Nephron progenitor cell (in vitro differentiated cells): ENCODE data around the gene PTGDR.

Experiments used
- DNase-seq: peaks from one replicate; pipeline ENCODE4 v3.0.0; 2021
- H3K27ac Mint-ChIP-seq: 2 replicates; pipeline ENCODE4 v1.8.0; 2021; ENCODE audit warnings: mild to moderate bottlenecking, moderate library complexity, mixed read lengths
- H3K27me3 Mint-ChIP-seq: 2 replicates; pipeline ENCODE4 v1.8.0; 2021; ENCODE audit warnings: mild to moderate bottlenecking, low read depth, mixed read lengths; ENCODE audit not compliant: poor library complexity
- H3K36me3 Mint-ChIP-seq: 2 replicates; pipeline ENCODE4 v1.8.0; 2021; ENCODE audit warnings: low read depth, mixed read lengths
- H3K4me1 Mint-ChIP-seq: 2 replicates; pipeline ENCODE4 v1.8.0; 2021; ENCODE audit warnings: mixed read lengths
- H3K4me3 Mint-ChIP-seq: 2 replicates; pipeline ENCODE4 v1.8.0; 2021; ENCODE audit warnings: mild to moderate bottlenecking, moderate library complexity, mixed read lengths
- H3K9me3 Mint-ChIP-seq: 2 replicates; pipeline ENCODE4 v1.8.0; 2021; ENCODE audit warnings: mild to moderate bottlenecking, moderate library complexity, mixed read lengths
- TF ChIP-seq, protein P1 (sequence below): fragments of 200-600 bp; sonication (generic); IDR thresholded peaks from 2 replicates; pipeline ENCODE4 v1.5.0; 2021; ENCODE audit warnings: antibody characterized with exemption

PTGDR gene

DNA sequence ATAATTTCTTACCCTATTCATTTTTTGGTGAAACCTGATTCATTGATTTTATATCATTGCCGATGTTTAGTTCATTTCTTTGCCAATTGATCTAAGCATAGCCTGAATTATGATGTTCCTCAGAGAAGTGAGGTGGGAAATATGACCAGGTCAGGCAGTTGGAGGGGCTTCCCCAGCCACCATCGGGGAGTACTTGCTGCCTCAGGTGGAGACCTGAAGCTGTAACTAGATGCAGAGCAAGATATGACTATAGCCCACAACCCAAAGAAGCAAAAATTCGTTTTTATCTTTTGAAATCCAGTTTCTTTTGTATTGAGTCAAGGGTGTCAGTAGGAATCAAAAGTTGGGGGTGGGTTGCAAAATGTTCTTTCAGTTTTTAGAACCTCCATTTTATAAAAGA, 7.9 kb downstream of the PTGDR start:
- Mint-ChIP-seq H3K4me1 (no peaks in the 10 kb centered on the region), H3K27me3 (peaks cover 35% of the 10 kb centered on the region), H3K9me3 (no peaks in the 10 kb centered on the region), H3K36me3 (no peaks in the 10 kb centered on the region), H3K4me3 (no peak overlapping the region), H3K27ac (no peak overlapping the region)
- DNase-seq, result no peak
- TF ChIP-seq, protein P1, sequence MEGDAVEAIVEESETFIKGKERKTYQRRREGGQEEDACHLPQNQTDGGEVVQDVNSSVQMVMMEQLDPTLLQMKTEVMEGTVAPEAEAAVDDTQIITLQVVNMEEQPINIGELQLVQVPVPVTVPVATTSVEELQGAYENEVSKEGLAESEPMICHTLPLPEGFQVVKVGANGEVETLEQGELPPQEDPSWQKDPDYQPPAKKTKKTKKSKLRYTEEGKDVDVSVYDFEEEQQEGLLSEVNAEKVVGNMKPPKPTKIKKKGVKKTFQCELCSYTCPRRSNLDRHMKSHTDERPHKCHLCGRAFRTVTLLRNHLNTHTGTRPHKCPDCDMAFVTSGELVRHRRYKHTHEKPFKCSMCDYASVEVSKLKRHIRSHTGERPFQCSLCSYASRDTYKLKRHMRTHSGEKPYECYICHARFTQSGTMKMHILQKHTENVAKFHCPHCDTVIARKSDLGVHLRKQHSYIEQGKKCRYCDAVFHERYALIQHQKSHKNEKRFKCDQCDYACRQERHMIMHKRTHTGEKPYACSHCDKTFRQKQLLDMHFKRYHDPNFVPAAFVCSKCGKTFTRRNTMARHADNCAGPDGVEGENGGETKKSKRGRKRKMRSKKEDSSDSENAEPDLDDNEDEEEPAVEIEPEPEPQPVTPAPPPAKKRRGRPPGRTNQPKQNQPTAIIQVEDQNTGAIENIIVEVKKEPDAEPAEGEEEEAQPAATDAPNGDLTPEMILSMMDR, result no peak

DNA sequence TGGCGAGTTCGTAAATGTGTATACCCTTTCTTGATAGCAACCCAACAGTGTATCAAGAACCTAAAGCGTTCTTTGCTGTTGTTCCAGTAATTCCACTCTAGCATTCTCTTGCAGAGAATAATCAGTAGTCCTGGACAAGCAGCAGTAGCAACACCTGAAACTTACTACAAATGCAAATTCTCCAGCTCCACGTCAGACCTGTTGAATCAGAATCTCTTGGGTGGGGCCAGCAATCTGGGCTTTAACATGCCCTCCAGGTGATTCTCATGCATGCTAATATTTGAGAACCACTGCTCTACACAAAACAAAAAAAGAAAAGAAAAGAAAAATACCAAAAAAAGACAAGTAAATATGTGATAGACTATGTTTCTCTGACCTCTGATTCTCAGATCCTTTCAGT, 10.1 kb downstream of the PTGDR start:
- no peaks in the 10 kb centered on the region for H3K9me3 Mint-ChIP-seq
- peaks cover 17% of the 10 kb centered on the region for H3K27me3 Mint-ChIP-seq
- DNase-seq, result no peak
- no peak overlapping the region for H3K4me3 Mint-ChIP-seq
- TF ChIP-seq, protein P1, result no peak
- H3K27ac Mint-ChIP-seq, result no peak overlapping the region
- no peaks in the 10 kb centered on the region for H3K36me3 Mint-ChIP-seq
- no peaks in the 10 kb centered on the region for H3K4me1 Mint-ChIP-seq

DNA sequence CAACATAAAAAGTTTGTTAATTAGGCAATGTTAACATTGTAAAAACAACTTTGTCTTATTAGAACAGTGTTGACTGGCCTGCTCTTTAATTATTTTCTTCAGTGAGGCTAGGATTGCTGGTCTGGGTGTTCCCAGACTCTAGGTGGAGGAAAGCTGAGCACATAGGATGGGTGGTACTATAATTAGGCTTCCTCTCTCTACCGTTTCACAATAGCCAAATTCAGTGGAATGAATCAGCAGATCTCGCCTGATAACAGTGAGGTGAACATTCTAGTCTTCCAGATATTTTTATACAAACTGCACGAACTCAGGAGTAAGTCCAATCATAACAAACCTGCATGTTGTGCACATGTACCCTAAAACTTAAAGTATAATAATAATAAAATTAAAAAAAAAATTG, 11.9 kb downstream of the PTGDR start:
- DNase-seq, result no peak
- no peak overlapping the region for H3K4me3 Mint-ChIP-seq
- H3K27me3 Mint-ChIP-seq, result peaks cover 12% of the 10 kb centered on the region
- H3K36me3 Mint-ChIP-seq, result no peaks in the 10 kb centered on the region
- no peaks in the 10 kb centered on the region for H3K9me3 Mint-ChIP-seq
- TF ChIP-seq, protein P1, result no peak
- H3K27ac Mint-ChIP-seq, result no peak overlapping the region
- no peaks in the 10 kb centered on the region for H3K4me1 Mint-ChIP-seq

DNA sequence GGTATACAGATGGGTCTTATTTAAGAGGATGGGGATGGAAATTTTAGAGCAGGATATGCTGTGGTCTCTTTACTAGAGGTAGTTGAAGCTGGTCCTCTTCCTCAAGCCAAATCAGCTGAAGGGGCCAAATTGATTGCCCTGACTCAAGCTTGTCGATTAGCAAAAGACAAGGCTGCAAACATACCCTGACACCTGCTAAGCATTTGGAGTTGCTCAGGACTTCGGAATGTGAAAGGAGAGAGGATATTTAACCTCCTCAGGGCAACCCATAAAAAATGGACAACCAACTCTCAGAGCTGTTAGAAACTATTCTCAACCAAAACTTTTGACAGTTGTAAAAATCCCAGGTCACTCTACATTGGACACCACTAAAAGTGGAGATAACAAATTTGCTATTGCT, 15.6 kb downstream of the PTGDR start:
- Mint-ChIP-seq H3K4me1 (no peaks in the 10 kb centered on the region), H3K36me3 (no peaks in the 10 kb centered on the region)

DNA sequence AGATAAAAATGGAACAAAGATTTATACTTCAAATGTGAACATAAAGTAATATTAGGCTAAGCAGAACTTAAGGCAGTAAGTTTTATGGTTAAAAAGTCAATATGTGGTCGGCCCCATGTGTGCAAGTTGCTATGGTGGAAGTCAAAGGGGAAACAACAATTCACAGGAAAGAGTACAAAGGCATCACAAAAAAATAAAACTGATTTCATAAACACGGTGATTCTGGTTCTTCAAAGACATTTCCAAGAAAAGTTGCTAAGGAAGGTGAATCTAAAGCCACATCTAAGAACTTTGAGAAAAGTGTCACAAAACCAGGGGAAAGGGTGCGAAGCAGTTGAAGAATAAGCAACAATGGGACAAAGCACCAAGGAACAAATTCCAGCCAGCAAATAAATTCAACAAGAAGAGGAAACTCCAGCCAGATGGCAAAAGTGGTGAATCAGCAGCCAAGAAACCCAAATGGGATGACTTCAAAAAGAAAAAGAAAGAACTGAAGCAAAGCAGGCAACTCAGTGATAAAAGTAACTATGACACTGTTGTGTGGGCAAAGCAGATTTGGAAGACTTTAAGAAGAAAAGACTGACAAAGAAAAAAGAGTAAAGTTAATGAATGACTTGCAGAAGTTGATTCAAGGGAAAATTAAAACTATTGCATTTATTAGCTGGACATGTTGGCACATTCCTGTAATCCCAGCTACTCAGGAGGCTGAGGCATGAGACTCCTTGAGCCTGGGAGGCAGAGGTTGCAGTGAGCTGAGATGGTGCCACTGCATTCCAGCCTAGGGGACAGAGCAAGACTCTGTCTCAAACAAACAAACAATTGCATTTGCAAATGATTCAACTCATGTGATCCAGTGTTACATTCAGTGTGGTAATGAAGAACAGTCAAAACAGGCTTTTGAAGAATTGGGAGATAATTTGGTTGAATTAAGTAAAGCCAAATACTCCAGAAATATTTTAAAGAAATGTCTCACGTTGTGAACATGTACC, 19.5 kb downstream of the PTGDR start:
- TF ChIP-seq, protein P1, result no peak
- H3K36me3 Mint-ChIP-seq, result no peaks in the 10 kb centered on the region
- no peak overlapping the region for H3K4me3 Mint-ChIP-seq
- no peaks in the 10 kb centered on the region for H3K4me1 Mint-ChIP-seq
- no peaks in the 10 kb centered on the region for H3K9me3 Mint-ChIP-seq
- no peak overlapping the region for H3K27ac Mint-ChIP-seq
- H3K27me3 Mint-ChIP-seq, result peaks cover 5% of the 10 kb centered on the region
- DNase-seq, result no peak

More for the DNA sequence above, 15.6 kb downstream of the PTGDR start:
- no peak for DNase-seq
- Mint-ChIP-seq H3K4me3 (no peak overlapping the region), H3K9me3 (no peaks in the 10 kb centered on the region), H3K27me3 (peaks cover 5% of the 10 kb centered on the region), H3K27ac (no peak overlapping the region)
- TF ChIP-seq, protein P1, result no peak

DNA sequence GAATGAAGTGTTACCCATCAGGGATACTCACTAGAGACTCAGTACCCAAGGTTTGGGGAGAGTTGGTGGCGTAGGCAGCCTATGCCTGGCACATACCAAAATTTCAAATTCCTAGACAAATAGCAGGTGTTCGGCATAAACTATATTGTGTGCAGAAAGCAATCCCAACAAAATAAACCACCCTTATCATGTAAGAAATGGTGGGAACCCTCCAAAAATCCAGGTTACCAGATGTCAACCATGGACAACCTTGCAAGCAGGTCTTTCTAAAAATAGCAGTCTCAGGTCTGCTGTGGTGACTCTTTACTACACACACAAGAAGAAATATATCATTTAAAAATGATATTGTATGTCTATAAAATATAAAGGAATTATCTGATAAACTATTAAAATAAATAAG, 28.9 kb downstream of the PTGDR start:
- Mint-ChIP-seq H3K4me1 (no peaks in the 10 kb centered on the region), H3K36me3 (no peaks in the 10 kb centered on the region), H3K27me3 (peaks cover 10% of the 10 kb centered on the region), H3K4me3 (no peak overlapping the region), H3K27ac (no peak overlapping the region), H3K9me3 (no peaks in the 10 kb centered on the region)
- TF ChIP-seq, protein P1, result no peak
- no peak for DNase-seq
